Ovary (tissue), 9 donors: ENCODE data around the gene MSLN. TPM values are rescaled to one million over a fixed set of nuclear protein-coding genes. Genes with fewer than 3 reads are reported as not detected.

Experiments used
- DNase-seq, 5 donors: peaks; one replicate each; pipeline ENCODE4 v3.0.0-alpha.2; 2019 to 2020
- H3K27ac ChIP-seq, 2 donors: fragments of 200-600 bp; one replicate each; pipeline versions ENCODE4 v1.5.1 to v1.8.0; 2019 to 2022
- H3K27me3 ChIP-seq: fragments of 200-600 bp; one replicate; pipeline ENCODE4 v1.8.0; 2022
- H3K36me3 ChIP-seq: fragments of 200-600 bp; sonication (generic); one replicate; pipeline ENCODE4 v1.5.1; 2019
- H3K4me1 ChIP-seq: one replicate; pipeline ENCODE4 v1.8.1; 2013; ENCODE audit warnings: mild to moderate bottlenecking, moderate library complexity; ENCODE audit not compliant: insufficient read depth
- H3K4me3 ChIP-seq: fragments of 200-600 bp; sonication (generic); one replicate; pipeline ENCODE4 v1.5.1; 2017
- H3K9me3 ChIP-seq, 2 donors: fragments of 200-600 bp in 1 of 2; sonication (generic) in 1 of 2; one replicate each; pipeline versions ENCODE4 v1.5.1 to v1.8.1; 2013 to 2019; ENCODE audit warnings: mild to moderate bottlenecking in 1 of 2, moderate library complexity in 1 of 2
- EP300 ChIP-seq: sonication (generic); formaldehyde crosslinking; IDR thresholded peaks from one replicate; pipeline ENCODE4 v1.6.1; 2017; ENCODE audit warnings: antibody characterized with exemption
- POLR2A ChIP-seq: fragments of 450-650 bp; IDR thresholded peaks from one replicate; pipeline ENCODE4 v1.6.1; 2017; ENCODE audit warnings: antibody characterized with exemption, mild to moderate bottlenecking, moderate library complexity
- WGBS, 3 donors: extraction: QIAGEN DNeasy Blood & Tissue Kit in 1 of 3; methylation state at CpG; one replicate each; pipeline versions ENCODE4 v1.1.5 to v1.1.7; 2013 to 2017; 5-methylcytosine and 5-hydroxymethylcytosine counted together
- intact Hi-C, 4 donors: fragments of 100-400 bp; cut with DNase I; formaldehyde crosslinking; loops; one replicate each; pipeline versions ENCODE4 v1.11.0 to v1.15.1; 2022 to 2023
- polyA plus RNA-seq, 2 donors: library from polyadenylated mRNA; stranded (reverse); fragments of 200-250 nt in 1 of 2; fragments of 350-450 nt in 1 of 2; fragmentation: Illumina TruSeq in 1 of 2; extraction: RNeasy Lipid Tissue Mini Kit (QIAGEN cat#74804) in 1 of 2; gene quantifications; one replicate each; pipeline ENCODE4 v1.2.3, GENCODE V29; 2013 to 2014
- total RNA-seq, 7 donors: library from RNA; depleted of rRNA in 2 of 7; stranded (reverse); fragments of >200 nt in 2 of 7; fragmentation: NEBNext Ultra II Directional in 3 of 7; extraction: Animal tissue kit (Norgen Biotek cat#: 25700) in 3 of 7; gene quantifications; one replicate each; pipeline versions ENCODE4 v1.1.0 to v1.2.4, GENCODE V29; 2016 to 2023
- TF ChIP-seq, protein P1 (sequence below), 3 donors: fragments of 450-650 bp in 2 of 3; fragments of 200-600 bp in 1 of 3; IDR thresholded peaks; one replicate each; pipeline versions ENCODE4 v1.5.1 to v1.8.0; 2016 to 2022; ENCODE audit warnings: antibody characterized with exemption in 3 of 3, mild to moderate bottlenecking in 1 of 3
- donor health status: DM: no; HTN: no; CAD: no; lungs with moderate emphysema.
- donor health status: DM: no; HTN: no; CAD: no.
- donor health status: Bipolar disorder and iron deficiency.
- donor health status: DM: yes; HTN: yes; CAD: no.
- donor health status: DM: no; HTN: no; CAD: no.
- donor health status: DM: yes; HTN: yes; CAD: no.

The MSLN gene
- total and polyA plus RNA-seq, 9 donors: 0.40 to 314 (median 6.1) TPM

DNA sequence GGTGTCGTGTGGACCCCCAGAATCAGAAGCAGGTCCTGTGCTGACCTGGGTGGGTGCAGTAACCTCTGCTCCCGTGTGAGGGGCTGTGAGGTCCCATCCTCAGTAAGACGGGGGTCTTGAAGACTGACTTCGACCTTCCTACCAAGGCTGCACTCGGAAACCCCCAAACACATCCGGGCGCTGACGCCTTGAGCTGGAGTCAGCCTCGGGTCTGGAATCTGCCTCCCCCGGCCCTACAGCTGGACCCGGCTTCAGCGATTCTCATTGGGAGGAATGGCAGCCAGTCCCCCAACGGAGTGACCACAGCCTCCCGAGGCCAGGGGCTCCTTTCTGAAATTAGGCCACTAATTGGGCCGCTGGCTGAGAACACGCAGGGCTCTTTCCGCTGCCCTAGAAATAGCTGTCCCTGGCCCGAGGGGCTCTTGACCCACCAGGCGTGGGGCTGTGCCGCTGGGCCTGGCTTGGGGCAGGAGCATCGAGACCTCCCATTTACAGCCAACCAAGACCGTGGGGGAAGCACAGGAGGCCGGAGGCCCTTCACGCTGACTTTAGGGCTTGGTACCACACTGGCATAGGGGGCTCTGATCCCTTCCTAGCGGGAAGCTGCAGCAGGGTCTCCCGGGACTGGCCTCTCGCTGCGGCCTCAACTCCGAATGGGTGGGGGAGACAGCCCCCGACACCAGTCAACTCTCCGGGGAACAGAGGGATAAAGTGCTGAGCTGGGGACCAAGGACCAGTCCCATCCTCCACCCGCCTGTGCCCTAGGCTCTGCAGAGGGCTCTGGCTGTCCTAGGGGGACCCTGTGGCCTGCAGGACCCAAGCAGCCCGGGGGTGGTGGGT is 42.6 kb downstream of the MSLN start:
- intact Hi-C loops: no loop called here
- Histone ChIP-seq H3K36me3 (no peaks in the 10 kb centered on the region), H3K4me1 (peaks cover 4% of the 10 kb centered on the region), H3K27ac (no peak overlapping the region), H3K9me3 (peaks cover 0 to 6% of the 10 kb centered on the region in 2 donors), H3K27me3 (peaks cover 9% of the 10 kb centered on the region), H3K4me3 (no peak overlapping the region)
- 32 to 40% (median 40%) methylated on average over 33 of the region's 33 CpGs for WGBS, 3 donors
- TF ChIP-seq POLR2A (no peak), EP300 (no peak)
- TF ChIP-seq, protein P1, sequence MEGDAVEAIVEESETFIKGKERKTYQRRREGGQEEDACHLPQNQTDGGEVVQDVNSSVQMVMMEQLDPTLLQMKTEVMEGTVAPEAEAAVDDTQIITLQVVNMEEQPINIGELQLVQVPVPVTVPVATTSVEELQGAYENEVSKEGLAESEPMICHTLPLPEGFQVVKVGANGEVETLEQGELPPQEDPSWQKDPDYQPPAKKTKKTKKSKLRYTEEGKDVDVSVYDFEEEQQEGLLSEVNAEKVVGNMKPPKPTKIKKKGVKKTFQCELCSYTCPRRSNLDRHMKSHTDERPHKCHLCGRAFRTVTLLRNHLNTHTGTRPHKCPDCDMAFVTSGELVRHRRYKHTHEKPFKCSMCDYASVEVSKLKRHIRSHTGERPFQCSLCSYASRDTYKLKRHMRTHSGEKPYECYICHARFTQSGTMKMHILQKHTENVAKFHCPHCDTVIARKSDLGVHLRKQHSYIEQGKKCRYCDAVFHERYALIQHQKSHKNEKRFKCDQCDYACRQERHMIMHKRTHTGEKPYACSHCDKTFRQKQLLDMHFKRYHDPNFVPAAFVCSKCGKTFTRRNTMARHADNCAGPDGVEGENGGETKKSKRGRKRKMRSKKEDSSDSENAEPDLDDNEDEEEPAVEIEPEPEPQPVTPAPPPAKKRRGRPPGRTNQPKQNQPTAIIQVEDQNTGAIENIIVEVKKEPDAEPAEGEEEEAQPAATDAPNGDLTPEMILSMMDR (IDR thresholded peaks at IDR 0.05): no peak
- no peak for DNase-seq

DNA sequence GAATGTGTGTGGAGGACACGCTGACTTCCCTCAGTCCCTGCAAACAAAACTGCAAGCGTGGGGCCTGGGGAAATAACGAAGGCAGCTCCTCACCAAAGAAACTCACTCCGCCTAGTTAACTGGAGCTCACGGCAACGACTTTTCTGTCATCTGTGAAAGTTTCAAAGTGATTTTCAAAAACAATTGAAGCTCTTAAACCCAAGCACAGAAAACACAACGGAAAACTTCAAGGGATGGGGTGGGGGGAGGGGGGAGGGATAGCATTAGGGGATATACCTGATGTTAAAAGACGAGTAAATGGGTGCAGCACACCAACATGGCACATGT is 43.2 kb downstream of the MSLN start:
- no peak for DNase-seq
- Histone ChIP-seq H3K4me1 (peaks cover 7% of the 10 kb centered on the region), H3K27ac (no peak overlapping the region), H3K4me3 (no peak overlapping the region), H3K36me3 (no peaks in the 10 kb centered on the region), H3K27me3 (peaks cover 9% of the 10 kb centered on the region), H3K9me3 (no peaks in the 10 kb centered on the region)
- TF ChIP-seq POLR2A: no peak
- TF ChIP-seq, protein P1 (IDR thresholded peaks at IDR 0.05): no peak
- no peak for TF ChIP-seq EP300
- intact Hi-C loops: no loop called here
- 32% methylated on average over 8 of the region's 8 CpGs for WGBS, 3 donors

DNA sequence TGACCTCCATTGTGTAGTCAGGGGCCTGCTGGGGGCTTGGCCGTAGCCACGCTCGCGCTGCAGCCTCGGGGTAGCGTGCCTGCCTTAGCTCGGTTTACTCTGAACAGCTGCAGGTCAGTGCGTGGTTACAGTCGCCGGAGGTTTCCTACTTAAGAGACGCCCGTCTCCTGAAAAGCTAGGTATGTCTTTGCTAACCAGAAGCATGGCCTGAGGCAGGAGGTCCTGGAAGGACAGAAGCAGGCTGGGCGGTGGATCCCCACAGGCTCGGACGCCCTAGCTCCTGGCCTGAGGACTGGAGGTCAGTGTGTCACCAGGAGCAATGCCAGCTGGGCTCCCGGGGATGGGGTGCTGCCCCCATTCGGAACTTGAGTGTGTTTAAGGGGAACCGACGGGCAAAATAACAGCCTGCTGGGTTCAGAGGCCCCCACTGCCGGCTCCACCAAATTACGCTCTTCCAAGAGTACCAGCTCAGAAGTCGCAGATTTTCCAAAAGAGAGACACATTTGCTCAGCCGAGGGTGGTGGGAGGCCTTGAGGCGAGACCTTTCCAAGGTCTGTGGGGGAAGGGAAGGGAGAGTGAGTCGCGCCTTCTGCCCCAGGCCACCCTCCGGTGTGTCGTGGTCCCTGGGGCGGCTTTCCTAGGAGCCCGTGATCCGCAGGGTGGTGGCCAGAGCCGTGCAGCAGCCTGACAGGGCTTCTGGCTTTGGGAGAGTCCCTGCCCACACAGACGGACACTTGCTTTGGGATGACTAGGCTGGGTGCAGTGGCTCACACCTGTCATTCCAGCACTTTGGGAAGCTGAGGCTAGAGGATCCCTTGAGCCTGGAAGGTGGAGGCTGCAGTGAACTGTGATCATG is 43.9 kb downstream of the MSLN start:
- H3K4me3 ChIP-seq: no peak overlapping the region
- DNase-seq: no peak
- peaks cover 7% of the 10 kb centered on the region for H3K4me1 ChIP-seq
- TF ChIP-seq, protein P1 (IDR thresholded peaks at IDR 0.05): no peak
- TF ChIP-seq POLR2A (no peak), EP300 (no peak)
- intact Hi-C loops: no loop called here
- no peaks in the 10 kb centered on the region for H3K36me3 ChIP-seq
- WGBS, 3 donors: 36 to 49% (median 47%) methylated on average over 33 of the region's 33 CpGs
- H3K9me3 ChIP-seq: no peaks in the 10 kb centered on the region
- no peak overlapping the region for H3K27ac ChIP-seq
- peaks cover 9% of the 10 kb centered on the region for H3K27me3 ChIP-seq

DNA sequence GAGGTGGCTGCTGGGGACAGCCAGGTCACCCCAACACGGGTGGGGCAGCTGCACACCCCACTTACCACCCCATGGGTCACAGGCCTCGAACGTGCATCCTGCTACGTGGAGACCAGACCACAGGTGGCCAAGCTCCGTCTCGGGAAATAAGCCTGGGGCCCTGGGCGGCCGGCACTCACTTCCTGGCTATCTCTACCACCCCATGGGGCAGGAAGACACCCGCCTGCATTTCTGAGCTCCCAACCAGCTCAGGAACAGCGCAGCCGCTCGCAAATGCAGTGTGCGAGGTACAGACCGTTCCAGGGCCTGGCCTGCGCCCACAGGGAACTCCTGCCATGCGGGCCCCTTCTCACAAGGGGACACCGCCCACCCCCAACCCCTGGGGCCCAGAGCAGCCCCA is 44.9 kb downstream of the MSLN start:
- intact Hi-C loops: no loop called here
- TF ChIP-seq POLR2A: no peak
- no peak for TF ChIP-seq EP300
- TF ChIP-seq, protein P1 (IDR thresholded peaks at IDR 0.05): no peak

More for the DNA sequence above, 44.9 kb downstream of the MSLN start:
- 70 to 84% (median 74%) methylated on average over 10 to 17 of the region's 17 CpGs for WGBS, 3 donors
- no peak for DNase-seq
- peaks cover 6% of the 10 kb centered on the region for H3K27me3 ChIP-seq
- H3K4me1 ChIP-seq: peaks cover 7% of the 10 kb centered on the region
- H3K27ac ChIP-seq: no peak overlapping the region
- no peak overlapping the region for H3K4me3 ChIP-seq
- H3K36me3 ChIP-seq: no peaks in the 10 kb centered on the region
- H3K9me3 ChIP-seq: no peaks in the 10 kb centered on the region
